Brain microvascular endothelial cell (primary cell): ENCODE data around the gene GALNT10.
A peak's percentile ranks its signal among the peaks of the same experiment; 100 is the strongest.

Experiments used
- DNase-seq: peaks from one replicate; pipeline ENCODE4 v3.0.0-alpha.2; 2020
- H3K27ac ChIP-seq: fragments of 250-450 bp; sonication (Bioruptor Pico); 2 replicates; pipeline ENCODE4 v1.5.1; 2020; ENCODE audit warnings: mild to moderate bottlenecking, moderate library complexity
- H3K27me3 ChIP-seq: fragments of 250-450 bp; sonication (Bioruptor Pico); replicated peaks from 2 replicates; pipeline ENCODE4 v1.5.1; 2020; ENCODE audit warnings: mild to moderate bottlenecking
- H3K36me3 ChIP-seq: fragments of 250-450 bp; sonication (Bioruptor Pico); replicated peaks from 2 replicates; pipeline ENCODE4 v1.5.1; 2020; ENCODE audit warnings: mild to moderate bottlenecking
- H3K4me3 ChIP-seq: 2 replicates; pipeline ENCODE4 v1.5.1; 2011; ENCODE audit warnings: low read depth, mild to moderate bottlenecking, control low read depth, low read length, moderate library complexity
- CTCF ChIP-seq: IDR thresholded peaks from 2 replicates; pipeline ENCODE4 v1.5.1; 2011; ENCODE audit warnings: low read depth, mild to moderate bottlenecking, moderate library complexity, low read length, control low read depth, inconsistent platforms; ENCODE audit errors: missing control alignments
- in situ Hi-C: cut with HindIII; loops from 2 replicates; pipeline ENCODE4 v1.10.0; 2017; ENCODE audit warnings: low sequenced_read_pairs, low pct_ligation_motif_present

Gene GALNT10

GRCh38 chr5:154181161-154181560, 9.4 kb upstream of the GALNT10 start:
- no peaks in the 10 kb centered on the region for H3K27me3 ChIP-seq
- no peak for TF ChIP-seq CTCF
- DNase-seq: no peak
- H3K4me3 ChIP-seq: no peak overlapping the region
- H3K36me3 ChIP-seq: no peaks in the 10 kb centered on the region
- H3K27ac ChIP-seq: no peak overlapping the region
- in situ Hi-C loops: no loop called here

- Histone ChIP-seq H3K27me3 (no peaks in the 10 kb centered on the region), H3K4me3 (peak overlapping the region; percentile 84), H3K36me3 (no peaks in the 10 kb centered on the region), H3K27ac (no peak overlapping the region)
- no peak for TF ChIP-seq CTCF
- in situ Hi-C loops: no loop called here
- no peak for DNase-seq
These were observed 1.2 kb upstream of the GALNT10 start for GRCh38 chr5:154189256-154189818.

- in situ Hi-C loops: no loop called here
- no peaks in the 10 kb centered on the region for H3K27me3 ChIP-seq
- H3K36me3 ChIP-seq: peaks cover 2% of the 10 kb centered on the region
- peak overlapping the region; percentile 84 for H3K4me3 ChIP-seq
- DNase-seq: peak; percentile 51
- peak; percentile 60 for TF ChIP-seq CTCF
- peak overlapping the region; percentile 68 for H3K27ac ChIP-seq
These were observed 526 bp upstream of the GALNT10 start for GRCh38 chr5:154189819-154190594.

- in situ Hi-C loops: no loop called here
- peak; percentile 38 for TF ChIP-seq CTCF
- H3K27ac ChIP-seq: no peak overlapping the region
These were observed 1.1 kb downstream of the GALNT10 start for GRCh38 chr5:154191467-154192261.

GRCh38 chr5:154193283-154193682, 2.8 kb downstream of the GALNT10 start:
- Histone ChIP-seq H3K4me3 (no peak overlapping the region), H3K27ac (no peak overlapping the region), H3K27me3 (no peaks in the 10 kb centered on the region), H3K36me3 (peaks cover 18% of the 10 kb centered on the region)
- no peak for TF ChIP-seq CTCF
- in situ Hi-C loops: no loop called here
- DNase-seq: no peak

More at GRCh38 chr5:154191467-154192261, 1.1 kb downstream of the GALNT10 start:
- no peaks in the 10 kb centered on the region for H3K27me3 ChIP-seq
- H3K36me3 ChIP-seq: peaks cover 9% of the 10 kb centered on the region
- no peak for DNase-seq
- peak overlapping the region; percentile 70 for H3K4me3 ChIP-seq
